GOT3 (cell line): Measurements from ENCODE around the gene WWOX.

Experiments
- DNase-seq: peaks from one replicate; lab custom pipeline; 2025; ENCODE audit warnings: mixed read lengths; lab: John Stamatoyannopoulos, UW

The WWOX gene

DNA sequence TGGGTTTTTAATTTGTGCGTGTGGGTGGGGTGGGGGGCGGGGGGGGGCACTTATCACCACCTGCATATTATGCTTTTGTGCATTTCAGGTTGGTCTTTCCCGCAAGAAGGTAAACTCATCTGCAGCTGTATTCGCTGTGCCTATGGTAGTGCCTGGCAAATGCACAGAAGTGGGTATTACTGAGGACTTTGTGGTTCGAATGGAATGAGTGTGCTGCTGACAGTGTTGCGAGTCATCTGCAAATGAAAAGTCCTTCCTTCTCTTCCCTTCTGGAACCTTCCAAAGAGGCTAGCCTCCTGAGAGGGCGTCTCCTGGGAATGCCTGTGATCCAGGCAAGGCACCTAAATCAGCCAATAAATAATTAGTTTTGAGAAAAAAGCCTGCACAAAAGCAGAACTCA, 968.1 kb downstream of the WWOX start:
- DNase-seq = no peak

DNA sequence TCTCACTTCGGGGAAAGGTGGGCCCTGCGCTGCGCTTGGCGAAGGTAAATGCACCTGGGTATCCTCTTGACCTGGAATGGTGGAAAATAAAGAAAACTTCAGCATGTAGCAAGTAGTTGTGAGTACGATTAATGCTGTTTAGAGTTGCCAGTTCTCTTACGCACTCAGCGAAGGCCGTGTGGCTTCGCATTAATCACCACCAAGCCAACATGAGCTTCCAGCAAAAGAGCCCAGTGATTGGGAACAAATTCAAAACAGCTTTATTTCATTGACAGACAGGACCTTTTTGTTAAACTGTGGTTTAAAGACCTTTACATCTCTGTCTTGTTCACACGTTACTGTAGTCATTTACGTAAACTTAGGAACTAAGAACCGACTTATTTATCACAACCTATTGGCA, 969.7 kb downstream of the WWOX start:
- no peak for DNase-seq

DNA sequence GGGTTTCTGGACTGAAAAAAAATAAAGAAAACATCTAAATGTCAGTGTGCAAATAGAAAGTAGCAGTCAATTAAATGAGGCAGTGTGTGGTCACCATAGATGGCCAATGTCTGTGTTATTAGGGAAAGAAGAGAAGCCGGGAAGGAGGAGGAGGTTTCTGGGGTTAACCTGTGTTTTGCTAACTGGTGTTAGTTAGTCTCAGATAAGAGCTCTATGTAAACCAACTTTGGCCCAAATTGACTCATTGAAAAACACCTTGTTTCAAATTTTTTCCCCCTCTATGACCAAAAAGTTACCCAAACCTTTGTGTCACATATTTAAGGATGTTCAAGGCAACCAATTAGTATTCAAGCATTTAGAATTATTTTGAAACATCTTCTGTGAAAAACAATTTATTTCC, 970.2 kb downstream of the WWOX start:
- DNase-seq = no peak

DNA sequence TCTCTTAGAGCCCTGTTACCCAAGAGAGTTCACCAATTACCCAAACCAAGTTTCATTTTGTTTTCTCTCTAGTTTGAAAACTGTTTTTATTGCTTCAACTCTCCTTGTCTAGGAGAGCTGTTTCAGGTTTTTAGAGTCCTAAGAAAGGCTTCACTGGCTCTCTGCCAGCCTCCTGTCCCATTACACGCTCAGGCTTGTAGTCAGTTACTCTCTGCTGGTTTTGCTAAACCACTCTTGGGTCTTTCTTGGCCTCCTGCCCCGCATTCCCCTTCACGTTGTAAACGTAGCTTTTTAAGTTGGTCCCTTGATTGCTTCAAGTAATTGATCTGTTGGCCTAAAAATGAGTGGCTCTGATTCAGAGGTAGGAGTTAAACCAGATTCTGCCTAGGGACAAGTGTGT, 972.0 kb downstream of the WWOX start:
- no peak for DNase-seq

DNA sequence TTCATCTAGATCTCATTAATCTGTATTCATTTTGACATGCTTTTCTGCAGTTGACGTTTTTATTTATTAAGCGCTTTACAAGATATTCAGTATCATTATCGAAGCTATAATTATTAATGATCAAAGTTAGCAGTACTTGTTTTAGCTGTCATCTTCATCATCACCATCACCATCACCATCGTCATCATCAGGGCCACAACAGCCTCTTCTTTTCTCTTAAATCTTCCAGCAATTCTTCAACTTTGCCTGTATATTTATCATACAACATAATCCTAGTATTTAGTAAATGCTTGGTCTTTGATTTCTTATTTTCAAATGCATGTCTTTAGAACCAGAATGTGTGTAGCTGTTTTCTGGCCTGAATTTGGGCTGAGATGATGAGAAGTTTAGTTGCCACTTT, 973.1 kb downstream of the WWOX start:
- no peak for DNase-seq

DNA sequence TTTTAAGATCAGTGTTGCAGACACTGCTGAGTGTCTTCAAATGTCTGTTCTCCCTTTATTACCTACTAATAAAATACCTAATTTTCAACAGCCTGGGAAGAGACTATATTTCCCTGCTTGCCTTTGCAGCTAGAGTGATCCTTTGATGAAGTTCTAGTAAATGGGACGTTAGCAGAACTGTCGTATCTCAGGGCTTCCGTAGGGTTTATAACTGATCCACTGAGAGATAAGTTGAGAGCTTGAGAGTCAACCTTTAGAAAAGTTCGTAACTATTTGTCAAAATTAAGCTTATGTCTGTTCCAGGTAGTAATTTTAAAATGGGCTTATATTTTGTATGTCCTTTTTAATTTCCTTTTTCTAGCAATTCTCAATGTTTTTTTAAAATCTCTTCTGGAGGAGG, 974.1 kb downstream of the WWOX start:
- no peak for DNase-seq

DNA sequence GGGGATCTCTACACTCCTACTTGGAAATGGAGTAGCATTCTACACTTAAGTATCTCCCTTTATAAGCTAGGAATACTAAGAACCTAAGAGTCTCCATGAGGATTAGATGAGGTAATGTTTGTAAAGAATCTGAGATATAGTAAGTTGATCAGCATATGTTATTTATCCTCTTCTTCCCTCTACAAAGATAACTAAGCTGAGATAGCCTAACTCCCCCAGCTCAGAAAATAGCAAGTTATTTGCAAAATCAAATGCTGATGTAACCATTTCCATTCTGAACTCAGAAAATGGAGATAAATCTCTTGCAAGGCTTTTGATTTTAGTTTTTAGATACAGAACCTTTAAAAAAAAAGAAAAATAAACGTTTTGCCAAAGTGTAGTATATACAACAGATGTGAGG, 975.1 kb downstream of the WWOX start:
- no peak for DNase-seq

DNA sequence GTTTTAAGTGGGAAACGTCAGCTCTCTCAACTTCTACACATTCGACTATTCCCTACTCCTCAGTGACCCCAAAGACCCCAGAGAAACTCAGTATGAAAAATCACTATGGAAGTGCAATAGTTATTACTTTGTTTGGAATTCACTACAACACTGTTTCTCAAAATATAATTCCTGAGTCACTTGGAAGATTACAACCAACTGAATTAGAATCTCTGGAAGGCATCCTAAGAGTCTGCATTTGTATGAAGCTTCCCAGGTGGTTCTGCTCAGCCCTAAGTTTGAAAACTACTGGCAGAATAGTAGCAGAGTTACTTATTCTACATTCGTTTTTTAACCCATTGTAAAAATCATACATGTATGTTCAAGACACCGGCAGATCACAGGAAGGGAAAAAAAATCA, 975.5 kb downstream of the WWOX start:
- no peak for DNase-seq

DNA sequence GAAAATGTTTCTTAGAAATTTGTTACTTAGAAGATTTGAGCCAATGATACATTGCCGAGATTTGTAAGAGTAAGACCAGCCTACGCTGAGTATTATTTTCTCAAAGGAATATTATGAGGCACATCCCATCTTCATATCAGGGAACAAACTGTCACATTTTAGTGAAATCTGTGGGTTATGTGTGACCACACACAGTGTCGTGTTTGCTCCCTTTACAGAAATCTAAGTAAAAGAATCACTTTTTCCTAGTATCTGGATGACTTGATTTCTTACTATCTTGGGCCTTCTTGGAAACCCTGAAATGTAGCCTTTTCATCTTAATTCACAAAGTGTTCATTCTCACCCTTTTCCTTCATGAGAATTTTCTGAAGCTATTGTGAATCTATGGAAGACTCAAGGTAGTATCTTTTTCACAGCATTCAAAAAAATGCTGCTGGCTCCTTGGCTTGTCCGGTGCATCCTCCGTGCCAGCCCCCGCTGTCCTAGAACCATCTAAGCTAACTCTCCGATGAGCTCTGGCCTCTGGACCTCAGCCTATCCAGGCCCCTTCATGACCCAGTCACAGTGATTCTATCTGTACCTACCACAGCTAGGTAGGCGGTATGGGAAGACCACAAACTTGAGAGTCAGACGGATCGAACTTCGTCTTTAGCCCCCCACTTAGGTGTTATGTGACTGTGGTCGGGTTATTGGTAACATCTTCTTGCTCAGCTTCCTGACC, 976.8 kb downstream of the WWOX start:
- DNase-seq = no peak

DNA sequence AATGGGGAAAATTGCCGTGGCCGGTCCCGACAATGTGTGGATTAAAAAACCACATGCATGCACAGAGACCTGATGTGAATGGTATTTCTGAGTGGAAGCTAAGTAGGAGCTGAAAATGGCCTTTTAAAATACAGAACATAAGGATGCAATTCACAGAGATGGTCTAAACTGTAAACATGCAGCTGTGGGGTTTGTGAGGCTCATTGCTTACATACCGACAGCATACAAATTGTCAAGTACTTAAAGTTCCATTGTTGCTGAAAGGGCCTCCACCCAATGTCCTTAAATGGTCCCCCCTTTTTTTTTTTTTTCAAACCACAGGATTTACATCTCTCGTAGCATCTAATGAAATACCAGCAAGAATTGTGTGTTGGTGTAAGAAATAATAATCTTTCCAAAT, 977.9 kb downstream of the WWOX start:
- DNase-seq = no peak

DNA sequence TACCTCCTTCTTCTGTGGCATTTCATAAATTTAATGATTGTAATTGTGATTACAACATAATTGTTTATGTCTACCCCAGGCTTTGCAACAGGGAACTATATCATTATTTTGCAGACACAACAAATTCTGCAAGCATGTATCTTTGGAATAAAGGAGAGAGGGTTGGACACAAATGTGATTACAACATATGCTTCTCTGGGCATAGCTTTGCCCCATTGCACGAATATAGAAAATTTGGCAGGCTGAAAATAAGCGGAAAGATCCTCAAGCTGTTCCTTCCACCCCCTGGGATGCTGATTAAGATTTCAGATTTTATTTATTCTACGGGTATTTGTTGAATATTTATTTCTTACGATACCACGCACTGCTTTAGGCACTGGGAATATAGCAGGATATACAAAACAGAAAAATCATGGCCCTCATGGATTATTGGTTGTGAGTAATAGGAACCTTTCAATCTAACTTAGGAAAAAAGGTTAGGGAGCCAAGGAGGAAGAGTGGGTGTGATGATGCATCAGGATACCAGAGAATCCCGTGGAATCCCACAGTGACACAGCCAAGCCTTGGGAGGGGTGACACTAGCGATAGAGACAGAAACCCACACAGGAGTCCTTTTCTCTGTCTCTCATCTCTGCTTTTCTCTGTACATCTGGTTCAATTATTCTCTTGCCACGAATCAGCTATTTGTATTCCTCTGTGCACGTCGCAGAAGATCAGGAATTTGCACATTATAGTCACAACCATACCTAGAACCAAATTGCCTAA, 980.4 kb downstream of the WWOX start:
- no peak for DNase-seq

DNA sequence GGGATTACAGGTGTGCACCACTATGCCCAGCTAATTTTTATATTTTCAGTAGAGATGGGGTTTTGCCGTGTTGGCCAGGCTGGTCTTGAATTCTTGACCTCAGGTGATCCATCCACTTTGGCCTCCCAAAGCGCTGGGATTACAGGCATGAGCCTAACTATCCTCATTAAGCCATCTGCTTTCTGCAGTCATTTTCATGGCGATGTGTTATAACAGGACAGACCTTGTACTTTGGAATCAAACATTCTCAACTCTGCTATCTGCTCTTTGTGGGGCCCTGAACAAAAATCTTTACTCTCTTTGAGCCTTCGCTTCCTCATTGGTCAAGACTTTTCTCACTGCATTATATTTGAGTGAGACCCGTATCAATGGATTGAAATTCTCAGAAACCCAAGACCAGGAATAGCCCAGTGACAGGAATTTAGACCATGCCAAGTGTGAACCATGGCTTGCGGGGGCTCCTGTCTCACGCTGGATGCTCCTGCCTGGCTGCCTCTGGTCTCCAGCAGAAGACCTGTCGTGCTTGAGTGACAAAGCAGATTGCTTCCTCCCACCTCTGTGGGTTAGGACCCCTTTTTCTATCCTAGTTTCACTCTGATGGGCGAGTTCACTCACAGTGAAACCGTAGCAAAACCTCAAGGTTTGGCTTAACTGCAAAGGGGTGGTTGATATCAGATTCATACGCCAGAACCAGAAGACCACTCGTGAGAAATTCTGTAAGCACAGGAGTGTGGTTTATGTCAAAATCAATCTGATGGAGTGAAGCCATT, 982.0 kb downstream of the WWOX start:
- DNase-seq = no peak

DNA sequence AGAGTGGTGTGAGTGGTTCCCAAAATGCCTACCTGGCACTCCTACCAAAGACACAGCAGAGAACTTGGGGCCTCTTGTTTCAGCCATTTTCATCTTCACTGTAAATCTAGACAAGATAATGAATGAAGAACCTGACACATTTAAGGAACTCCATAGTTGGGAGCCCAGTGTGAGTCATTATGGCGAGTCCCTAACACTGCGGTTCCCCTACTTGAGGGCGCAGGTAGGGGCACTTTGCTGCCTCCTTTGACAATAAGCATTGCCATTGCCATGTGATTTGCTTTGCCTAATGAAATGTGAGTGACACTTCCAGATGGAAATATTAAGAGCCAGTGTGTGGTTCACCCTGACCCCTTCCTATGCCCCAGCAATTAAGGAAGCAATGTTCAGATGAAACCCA, 983.5 kb downstream of the WWOX start:
- no peak for DNase-seq

DNA sequence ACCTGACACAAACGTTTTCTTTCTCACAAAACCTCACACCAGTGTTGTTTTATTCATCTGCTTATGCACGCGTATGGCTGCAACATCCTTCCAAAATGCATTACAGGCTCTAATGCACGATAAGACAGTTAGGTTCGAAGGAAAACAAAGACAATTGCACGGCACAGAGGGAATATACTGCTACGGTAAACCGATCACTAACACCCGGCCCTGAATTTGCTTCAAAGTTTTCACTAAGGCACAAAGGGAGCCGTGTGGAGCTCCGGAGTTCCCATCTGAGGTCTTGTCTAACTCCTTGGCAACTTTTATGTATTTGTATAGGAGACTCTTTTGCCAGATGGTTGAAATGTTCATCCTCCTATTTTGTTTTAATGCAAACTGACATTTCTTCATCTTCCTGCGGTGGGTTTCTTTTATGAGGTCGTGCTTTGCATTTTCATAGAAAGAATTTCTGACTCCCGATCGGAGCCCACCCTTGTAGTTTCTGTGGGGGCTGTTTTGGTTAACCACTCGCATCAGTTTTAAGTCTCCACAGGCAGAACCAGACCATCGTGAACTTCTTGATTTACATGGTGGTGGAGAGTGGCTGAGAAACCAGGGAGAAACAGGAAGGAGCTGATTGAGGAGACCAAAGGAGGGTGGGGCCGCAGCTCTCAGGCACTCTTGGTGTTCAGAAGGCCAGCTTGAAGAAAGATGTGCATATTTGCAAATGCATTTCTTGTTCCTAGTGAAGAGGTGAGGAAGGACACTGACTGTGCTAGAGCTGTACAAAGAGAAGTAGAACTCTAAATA, 984.2 kb downstream of the WWOX start:
- no peak for DNase-seq

DNA sequence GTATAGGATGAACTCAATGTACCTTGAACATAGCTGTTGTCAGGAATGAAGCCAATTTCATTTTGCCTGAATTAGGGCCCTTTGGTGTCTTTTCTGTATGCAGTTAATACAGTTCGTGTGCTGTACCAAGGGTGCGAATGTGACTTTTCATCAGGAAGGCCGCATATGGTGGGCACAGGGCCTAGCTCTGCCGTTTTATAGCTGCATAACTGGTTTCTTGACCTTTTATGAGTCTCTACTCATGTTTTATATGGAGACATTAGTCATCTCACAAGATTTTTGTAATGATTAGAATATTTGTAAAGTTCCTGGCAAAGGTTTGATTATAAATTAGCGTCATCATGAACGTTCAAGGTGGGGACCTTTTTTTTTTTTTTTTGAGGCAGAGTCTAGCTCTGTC, 989.5 kb downstream of the WWOX start:
- DNase-seq = no peak

DNA sequence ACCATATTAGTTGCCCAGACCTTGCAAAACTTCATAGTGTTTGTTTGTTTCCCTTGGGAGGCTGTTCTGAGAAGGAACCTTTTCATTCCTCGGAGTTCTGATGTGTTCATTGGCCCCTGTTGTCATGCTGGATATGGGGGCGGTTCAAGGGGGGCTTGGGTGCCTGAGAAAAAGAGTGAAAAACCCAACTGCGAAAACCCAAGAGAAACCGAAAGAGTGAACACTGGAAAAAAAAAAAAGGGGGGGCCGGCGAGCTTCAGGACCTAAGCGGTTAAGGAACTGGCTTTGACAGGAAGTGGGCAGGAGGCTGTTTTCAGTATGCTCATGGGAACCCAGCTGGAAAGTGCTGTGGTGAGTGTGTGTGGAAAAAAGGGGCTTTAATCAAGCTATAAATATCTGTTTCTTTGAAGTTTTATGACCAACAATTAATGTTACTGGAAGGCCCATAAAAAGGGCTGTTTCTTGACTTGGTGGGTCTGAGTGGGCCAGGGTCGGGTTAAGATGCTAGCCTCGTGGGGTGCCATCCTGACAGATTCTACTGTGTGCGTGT, 990.4 kb downstream of the WWOX start:
- DNase-seq = no peak

DNA sequence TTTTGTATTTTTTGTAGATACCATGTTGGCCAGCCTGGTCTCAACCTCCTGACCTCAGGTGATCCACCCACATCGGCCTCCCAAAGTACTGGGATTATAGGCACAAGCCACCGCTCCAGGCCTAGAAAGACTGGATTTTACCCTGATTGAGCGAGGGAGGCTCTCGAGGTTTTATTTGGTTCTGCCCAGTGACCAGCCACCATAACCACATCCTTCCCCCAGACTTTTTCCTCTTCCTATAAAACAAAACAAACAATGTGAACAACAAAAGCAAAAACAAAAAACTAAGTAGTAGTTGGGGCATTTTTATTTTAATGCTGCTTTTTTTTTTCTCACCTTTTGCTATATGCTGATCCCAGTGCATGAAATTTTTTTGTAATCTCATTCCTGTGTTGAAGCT, 991.5 kb downstream of the WWOX start:
- no peak for DNase-seq

DNA sequence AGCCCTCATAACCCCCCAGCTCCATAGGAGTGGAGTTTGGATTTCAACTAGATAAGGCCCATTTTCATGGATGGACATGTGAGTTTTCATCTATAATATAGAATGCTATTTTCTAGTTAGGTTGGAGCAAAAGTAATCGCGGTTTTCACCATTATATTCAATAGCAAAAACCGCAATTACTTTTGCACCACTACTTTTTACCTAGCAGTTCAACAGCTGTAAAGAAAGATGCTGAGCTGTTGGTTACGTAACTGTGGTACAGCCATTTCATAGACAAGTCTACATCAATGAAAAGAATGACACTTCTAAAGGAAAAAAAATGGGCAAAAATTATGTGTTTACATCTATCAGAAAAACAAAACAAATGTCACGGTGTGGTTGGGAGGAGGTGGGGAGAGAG, 993.4 kb downstream of the WWOX start:
- no peak for DNase-seq

DNA sequence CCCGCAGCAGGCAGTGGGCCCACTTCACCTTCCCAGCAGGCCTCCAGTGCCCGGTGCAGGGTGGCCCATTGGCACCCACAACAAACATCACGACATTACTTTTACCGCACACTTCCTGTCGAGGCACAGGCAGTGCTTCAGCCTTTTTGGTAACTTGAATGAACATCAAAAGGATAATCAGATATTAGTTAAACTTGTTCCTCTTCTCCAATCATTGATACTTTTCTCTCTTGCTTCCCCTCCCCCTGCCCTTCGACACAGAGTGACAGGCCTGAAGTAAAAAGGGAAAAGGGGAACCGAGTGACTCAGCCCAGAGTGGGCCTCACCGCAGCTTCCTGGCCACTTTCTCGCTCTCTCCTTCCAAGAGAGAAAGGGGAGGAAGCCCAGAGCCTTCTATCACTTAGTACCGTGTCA, 994.1 kb downstream of the WWOX start:
- no peak for DNase-seq

DNA sequence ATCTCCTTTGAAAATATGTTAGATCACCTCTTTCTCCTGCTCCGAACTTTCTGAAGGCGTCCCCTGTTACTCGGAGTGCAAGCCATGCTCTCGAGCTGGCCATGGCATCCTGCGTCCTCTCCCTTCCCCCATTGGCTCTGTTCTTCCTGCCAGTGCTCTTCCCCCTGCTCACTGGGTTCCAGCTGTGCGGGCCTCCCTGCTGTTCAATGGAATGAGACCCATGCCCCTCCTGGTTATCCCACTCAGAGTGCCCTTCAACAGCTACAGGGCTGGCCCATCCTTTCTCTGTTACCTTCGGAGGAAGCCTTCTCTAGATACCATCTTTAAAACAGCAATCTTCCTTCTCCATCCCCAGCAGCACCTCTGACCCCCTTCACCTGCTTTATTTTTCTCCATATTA, 996.8 kb downstream of the WWOX start:
- DNase-seq = no peak

DNA sequence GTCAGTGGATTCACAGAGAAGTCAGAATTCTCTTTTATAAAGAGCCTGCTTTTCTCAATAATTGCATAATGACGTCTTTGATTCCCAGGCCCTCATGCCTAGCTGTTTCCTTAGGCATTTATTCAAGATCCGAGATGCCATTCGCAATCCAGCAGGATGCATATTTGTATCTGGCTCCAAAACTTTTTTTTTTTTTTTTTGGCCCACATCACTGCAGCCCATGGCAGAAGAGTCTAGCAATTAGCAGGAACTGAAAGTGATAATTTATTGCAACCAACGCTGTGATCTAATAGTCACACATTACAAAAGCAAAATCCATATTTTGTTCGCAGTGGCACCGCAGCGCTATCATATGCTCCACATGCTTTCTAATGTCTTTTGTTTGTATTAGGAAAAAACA, 997.7 kb downstream of the WWOX start:
- DNase-seq = no peak

DNA sequence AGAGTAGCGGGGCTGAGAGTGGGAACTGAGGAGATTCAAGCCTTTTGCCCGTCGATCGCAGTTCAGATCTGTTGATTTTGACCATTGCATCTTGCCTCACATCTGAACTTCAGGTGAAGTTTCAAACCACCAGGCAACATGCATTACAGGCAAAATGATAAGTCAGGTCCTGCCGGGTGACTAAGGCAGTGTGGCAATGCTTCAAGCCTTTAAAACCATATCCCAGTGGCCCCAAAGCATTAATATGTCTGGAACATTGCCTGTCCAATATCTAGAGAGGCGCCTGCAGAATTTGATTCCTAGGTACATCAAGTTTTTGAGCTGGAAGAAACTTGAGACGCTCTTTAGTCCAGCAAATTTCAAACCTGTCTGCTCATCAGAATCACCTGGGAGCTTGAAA, 998.3 kb downstream of the WWOX start:
- DNase-seq = no peak
